ENCODE data around the gene CCT5.
"Not testable (repeated sequence)": the region's sequence is repeated elsewhere in the genome, so short reads cannot be mapped to it uniquely, and the experiment has no call there.

The CCT5 gene

DNA sequence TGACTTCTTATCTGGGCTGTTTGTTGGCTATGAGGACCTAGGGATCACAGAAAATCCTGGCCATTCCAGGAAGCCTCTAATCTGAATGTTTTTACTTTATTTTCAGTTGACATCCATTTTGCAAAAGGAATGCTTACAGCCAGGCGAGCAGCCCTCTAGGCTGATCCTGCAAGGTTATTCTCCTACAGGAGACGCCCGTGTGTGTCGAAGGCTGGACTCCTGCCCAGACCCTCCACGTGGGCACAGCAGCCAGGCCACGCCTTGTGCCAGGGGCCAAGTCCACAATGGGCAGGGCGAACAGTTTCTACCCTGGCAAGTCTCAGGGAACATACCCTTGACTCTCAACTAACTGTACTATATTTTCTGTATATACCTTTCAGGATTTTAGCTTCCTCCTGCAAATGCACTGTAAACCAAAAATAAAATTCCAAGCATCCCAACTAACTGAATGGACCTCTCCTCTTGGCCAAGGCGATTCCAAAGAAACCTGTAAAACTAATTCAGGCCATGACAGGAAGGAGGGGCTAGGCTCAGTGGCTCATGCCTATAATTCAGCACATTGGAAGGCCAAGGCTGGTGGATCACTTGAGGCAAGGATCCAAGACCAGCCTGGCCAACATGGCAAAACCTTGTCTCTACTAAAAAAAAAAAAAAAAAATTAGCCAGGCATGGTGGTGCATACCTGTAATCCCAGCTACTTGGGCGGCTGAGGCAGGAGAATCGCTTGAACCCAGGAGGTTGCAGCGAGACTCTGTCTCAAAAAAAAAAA, 51.9 kb downstream of the CCT5 start:
- no peak for DNase-seq (ENCODE audit: low read depth in 2 of 2)

DNA sequence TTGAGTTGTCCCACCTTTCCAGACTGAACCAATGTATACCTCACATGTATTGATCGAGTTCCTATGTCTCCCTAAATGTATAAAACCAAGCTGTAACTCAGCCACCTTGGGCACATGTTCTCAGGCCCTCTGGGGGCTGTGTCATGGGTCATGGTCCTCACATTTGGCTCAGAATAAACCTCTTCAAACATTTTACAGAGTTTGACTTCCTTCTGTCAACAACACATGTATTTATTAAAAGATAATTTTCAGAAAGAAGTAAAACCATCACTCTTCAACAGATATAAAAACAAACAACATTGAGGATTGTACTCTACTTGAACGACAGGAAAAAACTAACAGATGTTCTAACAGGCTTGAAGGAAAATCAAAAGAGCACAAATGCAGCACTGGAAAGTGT, 53.1 kb downstream of the CCT5 start:
- DNase-seq (ENCODE audit: low read depth in 2 of 2) = no peak

DNA sequence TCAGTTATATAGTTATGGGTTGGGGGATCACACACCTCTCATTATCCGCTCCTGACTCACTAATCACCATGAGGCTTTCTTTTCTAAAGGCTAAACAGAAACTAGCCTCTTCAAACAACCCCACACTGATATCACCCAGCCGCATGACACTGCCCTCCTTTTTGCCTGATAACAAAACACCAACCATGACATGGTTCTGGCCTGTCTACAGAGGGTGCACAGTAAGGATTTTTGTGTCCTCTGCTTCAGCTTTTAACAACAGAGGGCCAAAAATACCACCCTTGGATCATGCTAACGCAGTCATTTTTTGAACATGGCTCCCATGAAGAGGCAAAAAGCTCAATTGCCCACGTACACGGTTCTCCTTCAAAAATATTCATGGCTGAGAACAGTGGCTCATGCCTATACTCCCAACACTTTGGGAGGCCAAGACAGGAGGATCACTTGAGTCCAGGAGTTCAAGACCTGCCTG, 53.7 kb downstream of the CCT5 start:
- no peak for DNase-seq (ENCODE audit: low read depth in 2 of 2)

DNA sequence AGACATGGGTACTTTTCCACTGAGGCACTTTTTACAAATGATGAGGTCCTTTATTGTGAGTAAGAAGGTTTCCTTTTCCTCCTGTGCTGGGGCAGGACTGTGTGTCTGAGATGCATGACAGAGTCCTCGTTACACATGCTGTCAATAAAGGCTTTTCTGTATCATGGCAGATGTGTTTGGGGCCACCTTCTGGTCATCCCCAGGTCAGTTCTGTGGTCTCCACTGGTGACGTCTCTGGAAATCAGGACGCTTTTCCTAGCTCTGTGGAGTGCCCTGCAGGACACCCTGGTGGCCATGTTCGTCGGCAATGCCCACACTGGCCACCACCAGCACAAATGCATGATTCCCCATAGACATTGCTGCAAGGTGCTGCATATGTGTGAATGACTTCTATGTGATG, 54.9 kb downstream of the CCT5 start:
- no peak for DNase-seq (ENCODE audit: low read depth in 2 of 2)

DNA sequence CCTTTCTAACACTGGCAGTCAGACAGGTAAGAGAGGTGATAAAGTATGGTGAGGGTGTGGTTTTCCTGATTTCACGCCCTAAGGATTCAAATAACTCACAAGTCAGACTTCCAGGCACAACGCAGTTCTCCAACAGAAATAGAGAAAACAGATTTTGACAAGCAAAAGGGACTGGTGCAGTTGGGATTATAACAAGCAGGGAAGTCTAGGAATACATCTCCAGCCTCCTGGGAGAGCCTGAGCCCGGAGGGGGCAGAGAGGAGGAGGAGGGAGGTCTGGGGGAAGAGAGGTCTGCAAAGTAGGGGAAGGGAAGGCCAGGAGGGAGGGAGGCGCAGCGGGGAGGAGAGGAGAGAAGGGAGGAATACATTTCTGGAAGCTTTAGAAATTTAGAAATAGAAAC, 56.0 kb downstream of the CCT5 start:
- no peak for DNase-seq (ENCODE audit: low read depth in 2 of 2)

DNA sequence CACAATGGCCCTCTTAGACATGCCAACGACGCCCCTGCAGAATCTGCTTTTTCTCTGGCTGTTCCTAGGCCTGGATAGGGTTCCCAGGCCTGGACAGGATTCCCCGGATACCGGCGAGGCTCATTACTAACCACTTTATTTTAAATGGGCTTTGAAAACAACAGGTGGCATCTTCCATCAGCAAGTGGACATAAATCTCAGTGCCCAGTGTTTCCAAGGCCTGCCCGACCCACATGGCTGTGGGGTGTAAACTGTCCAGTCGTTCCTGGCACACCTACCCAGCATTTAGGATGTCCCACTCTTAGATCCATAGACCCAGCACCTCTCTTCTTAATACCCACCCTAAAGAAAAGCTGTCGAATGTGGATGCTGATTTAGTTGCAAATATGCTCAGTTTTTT, 56.7 kb downstream of the CCT5 start:
- no peak for DNase-seq (ENCODE audit: low read depth in 2 of 2)

DNA sequence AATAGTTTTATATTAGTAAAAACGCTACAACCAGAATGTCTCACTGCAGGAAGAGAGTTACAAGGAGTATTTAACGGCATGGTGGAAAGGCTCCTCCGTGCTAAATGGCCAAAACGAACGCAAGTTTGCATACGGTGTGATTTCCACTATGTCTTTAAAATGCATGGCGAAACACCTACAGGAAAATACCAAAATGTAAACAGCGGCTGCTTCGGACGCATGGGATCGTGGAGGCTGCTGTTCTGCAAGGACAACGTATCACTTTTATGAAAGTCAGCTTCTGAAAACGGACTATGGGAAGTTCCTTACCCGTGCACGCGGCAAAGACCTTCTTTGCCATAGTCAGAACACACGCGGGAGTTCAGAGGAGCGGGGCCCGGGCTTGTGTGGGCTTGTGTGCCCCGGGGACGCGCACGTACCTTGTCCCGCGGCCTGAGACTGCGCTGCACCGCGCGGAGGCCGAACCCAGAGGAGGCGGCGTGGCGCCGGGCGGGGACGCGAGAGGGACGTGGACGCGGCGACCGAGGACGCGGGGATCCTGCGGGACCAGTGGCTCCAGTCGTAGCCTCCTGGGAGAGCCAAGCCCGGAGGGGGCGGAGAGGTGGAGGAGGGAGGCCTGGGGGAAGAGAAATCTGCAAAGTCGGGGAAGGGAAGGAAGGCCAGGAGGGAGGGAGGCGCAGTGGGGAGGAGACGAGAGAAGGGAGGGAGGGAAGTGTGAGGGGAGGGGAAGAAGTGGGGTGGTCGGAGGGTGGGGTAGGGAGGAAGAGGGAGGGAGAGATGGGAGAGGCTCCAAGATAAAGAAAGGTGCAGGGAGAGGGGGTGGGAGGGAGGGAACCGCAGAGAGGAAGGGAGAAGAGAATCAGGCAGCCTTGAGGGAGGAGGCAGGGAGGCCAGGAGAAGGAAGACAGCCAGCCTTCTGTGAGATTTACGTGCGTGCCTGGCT, 57.4 kb downstream of the CCT5 start, which contains the start of gene CMBL:
Gene CMBL (minus strand): TSS at position 697 of the 943 bp plus-strand sequence. CDS start 17,140 bp downstream, outside the sequence.
- DNase-seq (ENCODE audit: low read depth in 2 of 2) = no peak

DNA sequence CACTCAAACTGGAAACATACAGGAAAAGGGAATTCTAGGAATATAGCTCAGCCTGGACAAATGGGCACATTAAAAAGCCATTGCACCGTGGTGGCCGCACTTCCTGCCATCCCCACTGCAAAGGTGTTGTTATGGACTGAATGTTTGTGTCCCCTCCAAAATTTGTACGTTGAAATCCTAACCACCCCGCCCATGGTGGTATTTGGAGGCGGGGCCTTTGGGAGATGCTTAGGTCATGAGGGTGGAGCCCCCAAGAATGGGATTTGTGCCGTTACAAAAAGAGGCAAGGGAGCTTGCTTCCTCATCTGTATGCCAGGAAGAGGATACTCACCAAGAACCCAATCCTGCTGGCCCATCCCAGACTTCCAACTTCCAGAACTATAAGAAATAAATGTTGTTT, 58.8 kb downstream of the CCT5 start:
- DNase-seq (ENCODE audit: low read depth in 2 of 2) = no peak

DNA sequence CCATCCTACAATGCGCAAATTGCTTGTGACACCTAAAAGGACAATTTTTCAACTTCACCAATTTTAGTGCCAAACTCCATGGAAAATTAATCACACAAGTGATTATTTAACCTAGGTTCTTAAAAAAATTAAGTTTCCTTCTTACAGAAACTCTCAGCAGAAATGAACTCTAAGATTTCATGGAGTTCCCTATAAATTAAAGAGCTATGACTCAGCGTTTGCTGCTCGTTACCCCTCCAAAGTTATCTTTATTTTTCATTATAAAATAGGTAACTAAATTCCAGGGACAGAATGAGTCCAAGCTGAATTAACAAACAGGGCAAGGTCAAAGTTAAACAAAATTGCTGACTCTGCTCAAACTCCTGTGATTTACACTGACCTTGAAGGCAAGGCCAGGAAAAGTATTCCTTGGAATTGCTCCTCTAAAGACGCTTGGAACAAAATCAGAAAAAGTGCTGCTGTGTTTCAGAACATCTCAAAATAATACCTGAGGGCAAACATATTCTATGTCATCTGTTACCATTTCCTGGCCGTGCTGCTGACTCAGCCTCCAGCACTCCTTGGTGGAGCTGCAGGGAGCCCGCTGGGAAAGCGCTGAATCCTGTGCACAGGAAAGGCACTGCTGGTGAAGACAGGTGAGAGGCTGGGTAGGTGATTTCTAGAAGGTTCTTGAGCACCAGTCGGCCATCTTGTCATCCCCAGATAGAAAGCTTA, 60.1 kb downstream of the CCT5 start:
- no peak for DNase-seq (ENCODE audit: low read depth in 2 of 2)

DNA sequence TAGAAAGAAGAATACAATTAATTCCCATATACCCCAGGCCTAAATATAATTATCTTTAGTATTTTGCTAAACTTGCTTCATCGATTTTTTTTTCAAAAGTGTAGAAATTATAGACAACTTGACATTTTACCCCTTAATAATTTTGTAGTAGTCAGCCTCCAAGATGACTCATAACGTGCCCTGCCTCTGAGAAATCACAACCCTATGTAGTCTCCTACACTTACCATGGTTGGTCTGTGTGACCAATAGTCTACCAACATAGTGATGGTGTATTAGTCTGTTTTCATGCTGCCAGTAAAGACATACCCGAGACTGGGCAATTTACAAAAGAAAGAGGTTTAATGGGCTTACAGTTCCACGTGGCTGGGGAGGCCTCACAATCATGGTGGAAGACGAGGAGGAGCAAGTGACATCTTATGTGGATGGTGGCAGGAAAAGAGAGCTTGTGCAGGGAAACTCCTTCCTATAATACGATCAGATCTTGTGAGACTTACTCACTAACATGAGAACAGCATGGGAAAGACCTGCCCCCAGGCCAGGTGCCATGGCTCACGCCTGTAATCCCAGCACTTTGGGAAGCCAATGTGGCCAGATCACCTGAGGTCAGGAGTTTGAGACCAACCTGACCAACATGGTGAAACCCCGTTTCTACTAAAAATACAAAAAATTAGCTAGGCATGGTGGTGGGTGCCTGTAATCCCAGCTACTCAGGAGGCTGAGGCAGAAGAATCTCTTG, 60.9 kb downstream of the CCT5 start:
- DNase-seq (ENCODE audit: low read depth in 2 of 2) = not testable (repeated sequence)

DNA sequence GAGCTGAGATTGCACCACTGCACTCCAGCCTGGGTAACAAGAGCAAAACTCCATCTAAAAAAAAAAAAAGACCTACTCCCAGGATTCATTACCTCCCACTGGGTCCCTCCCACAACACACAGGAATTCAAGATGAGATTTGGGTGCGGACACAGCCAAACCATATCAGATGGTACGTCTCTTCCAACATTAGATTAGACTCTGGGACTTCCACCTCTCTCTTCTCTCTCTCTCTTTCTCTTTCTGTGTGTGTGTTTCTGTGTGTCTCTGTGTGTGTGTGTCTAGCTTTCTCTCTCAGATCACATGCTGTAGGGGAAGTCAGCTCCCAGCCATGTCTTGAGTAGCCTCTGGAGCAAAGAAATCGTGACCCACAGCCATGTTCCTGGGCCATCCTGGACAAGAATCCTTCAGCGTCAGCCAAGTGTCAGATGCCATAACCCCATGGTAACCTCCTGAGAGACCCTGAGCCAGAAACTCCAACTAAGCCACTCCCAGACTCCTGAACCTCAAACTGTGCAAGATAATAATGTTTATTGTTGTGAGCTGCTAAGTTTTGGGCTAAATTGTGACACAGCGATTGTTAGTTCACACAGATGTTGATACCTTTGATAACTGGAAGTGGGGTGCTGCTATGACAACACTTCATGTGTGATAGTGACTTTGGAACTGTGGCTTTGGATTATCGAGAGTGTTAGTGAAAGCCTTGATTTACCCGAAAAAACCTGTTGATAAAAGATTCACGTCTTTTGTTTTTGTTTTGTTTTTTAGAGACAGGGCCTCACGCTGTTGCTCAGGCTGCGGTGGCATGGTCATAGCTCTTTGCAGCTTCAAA, 61.7 kb downstream of the CCT5 start:
- no peak for DNase-seq (ENCODE audit: low read depth in 2 of 2)

DNA sequence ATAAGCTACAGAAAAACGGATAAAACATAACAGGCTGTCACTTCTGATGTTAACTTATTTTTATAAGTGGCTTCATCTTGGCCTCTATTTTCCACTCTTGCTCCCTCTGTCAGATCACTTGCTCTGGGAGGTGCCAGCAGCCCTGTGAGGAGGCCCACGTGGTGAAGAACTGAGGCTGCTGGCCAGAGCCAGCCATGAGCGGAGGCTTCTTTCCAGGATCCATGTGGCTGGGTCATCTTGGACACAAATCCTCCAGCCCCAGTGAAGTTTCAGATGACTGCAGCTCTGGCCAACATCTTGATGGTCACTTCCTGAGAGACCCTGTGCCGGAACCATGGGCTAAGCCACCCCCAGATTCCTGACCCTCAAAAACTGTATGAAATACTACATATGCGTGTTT, 65.1 kb downstream of the CCT5 start:
- no peak for DNase-seq (ENCODE audit: low read depth in 2 of 2)
